Psoas muscle (tissue), 8 donors: ENCODE results near the gene SLIT3. TPM values are rescaled to one million over a fixed set of nuclear protein-coding genes. Genes with fewer than 3 reads are reported as not detected.

ENCODE experiments used
- ATAC-seq, 4 donors: fragments of 200-7000 bp; cut with Tn5 transposase; one replicate each; pipeline ENCODE4 v1.9.1; 2020; ENCODE audit warnings: moderate library complexity in 3 of 4, mild to moderate bottlenecking in 2 of 4
- DNase-seq, 2 donors: peaks; one replicate each; pipeline ENCODE4 v3.0.0-alpha.2; 2020
- H3K27ac ChIP-seq: fragments of 200-600 bp; one replicate; pipeline ENCODE4 v1.8.0; 2022
- H3K27me3 ChIP-seq, 3 donors: fragments of 200-600 bp in 1 of 3; one replicate each; pipeline versions ENCODE4 v1.6.1 to v1.8.0; 2013 to 2022; ENCODE audit warnings: low read length in 2 of 3, mild to moderate bottlenecking in 2 of 3, moderate library complexity in 1 of 3; ENCODE audit not compliant: insufficient read depth in 3 of 3
- H3K36me3 ChIP-seq, 2 donors: fragments of 200-600 bp in 1 of 2; one replicate each; pipeline versions ENCODE4 v1.6.1 to v1.8.0; 2013 to 2022; ENCODE audit warnings: low read depth in 1 of 2, mild to moderate bottlenecking in 1 of 2, moderate library complexity in 1 of 2; ENCODE audit not compliant: insufficient read depth in 1 of 2
- H3K4me1 ChIP-seq: fragments of 200-600 bp; one replicate; pipeline ENCODE4 v1.8.0; 2022
- H3K4me3 ChIP-seq: fragments of 200-600 bp; one replicate; pipeline ENCODE4 v1.8.0; 2022; ENCODE audit warnings: mild to moderate bottlenecking
- H3K9me3 ChIP-seq: fragments of 200-600 bp; one replicate; pipeline ENCODE4 v1.8.0; 2022
- WGBS, 3 donors: extraction: QIAGEN DNeasy Blood & Tissue Kit; methylation state at CpG; one replicate each; pipeline versions ENCODE4 v1.1.6 to v1.1.7; 2013; 5-methylcytosine and 5-hydroxymethylcytosine counted together
- intact Hi-C, 2 donors: fragments of 100-400 bp; cut with DNase I; formaldehyde crosslinking; loops; one replicate each; pipeline versions ENCODE4 v1.11.0 to v1.14.2; 2022
- polyA plus RNA-seq, 3 donors: library from polyadenylated mRNA; stranded (reverse); fragments of 200-250 nt; gene quantifications; one replicate each; pipeline ENCODE4 v1.2.3, GENCODE V29; 2013
- total RNA-seq, 4 donors: library from RNA; stranded (reverse); fragmentation: NEBNext Ultra II Directional in 2 of 4; extraction: Animal tissue kit (Norgen Biotek cat#: 25700) in 2 of 4; gene quantifications; one replicate each; pipeline versions ENCODE4 v1.2.1 to v1.2.4, GENCODE V29; 2021 to 2023
- TF ChIP-seq, protein P1 (sequence below): fragments of 200-600 bp; IDR thresholded peaks from one replicate; pipeline ENCODE4 v1.8.0; 2022; ENCODE audit warnings: antibody characterized with exemption
- donor health status: healthy with polysubstance abuse.
- donor health status: DM: no; HTN: no; CAD: no; lungs with moderate emphysema.
- donor health status: Bipolar disorder and iron deficiency.
- donor health status: healthy.
- donor health status: DM: yes; HTN: yes; CAD: no.
- donor health status: DM: no; HTN: no; CAD: no.
- donor health status: DM: no; HTN: no; CAD: no.
- donor health status: DM: yes; HTN: yes; CAD: no.

SLIT3 gene
- total and polyA plus RNA-seq, 7 donors = 0.81 to 5.9 (median 2.1) TPM

DNA sequence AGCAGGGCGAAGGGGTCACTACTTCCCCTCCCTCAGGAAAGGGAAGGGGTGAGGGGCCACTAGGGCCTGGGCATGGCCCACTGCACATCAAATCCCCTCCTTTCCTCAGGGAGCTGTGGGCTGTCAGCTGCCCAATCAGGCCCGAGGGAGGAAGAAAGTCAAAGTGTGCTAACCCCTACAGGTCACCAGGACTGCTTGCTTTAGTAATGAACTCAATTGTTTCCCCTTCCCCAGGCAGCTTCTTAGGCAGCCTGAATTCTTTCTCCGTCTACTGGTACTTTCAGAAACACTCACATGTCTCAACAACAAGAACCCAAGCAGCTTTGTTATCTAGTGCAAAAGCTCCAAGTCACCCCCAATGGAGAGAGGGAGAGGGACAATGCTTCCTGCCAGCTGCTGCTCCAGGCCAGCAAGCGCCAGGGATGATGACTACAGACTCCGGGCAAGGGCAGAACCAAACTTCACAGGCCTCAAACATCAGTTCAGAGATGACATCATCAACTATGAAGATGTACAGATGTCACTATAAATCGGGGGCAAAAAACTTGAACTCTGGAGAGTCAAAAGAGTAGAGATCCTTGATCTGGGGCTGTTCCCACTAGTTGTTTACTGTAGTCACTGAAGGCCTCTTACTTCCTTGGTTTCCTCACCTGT is 100.7 kb downstream of the SLIT3 start:
- Histone ChIP-seq H3K27ac (no peak overlapping the region), H3K36me3 (no peaks in the 10 kb centered on the region), H3K27me3 (no peaks in the 10 kb centered on the region), H3K4me3 (no peak overlapping the region), H3K4me1 (no peaks in the 10 kb centered on the region), H3K9me3 (no peaks in the 10 kb centered on the region)
- no peak for ATAC-seq
- no peak for DNase-seq
- WGBS, 3 donors = 50 to 57% (median 56%) methylated on average over 6 of the region's 6 CpGs
- intact Hi-C loops = no loop called here
- TF ChIP-seq, protein P1, sequence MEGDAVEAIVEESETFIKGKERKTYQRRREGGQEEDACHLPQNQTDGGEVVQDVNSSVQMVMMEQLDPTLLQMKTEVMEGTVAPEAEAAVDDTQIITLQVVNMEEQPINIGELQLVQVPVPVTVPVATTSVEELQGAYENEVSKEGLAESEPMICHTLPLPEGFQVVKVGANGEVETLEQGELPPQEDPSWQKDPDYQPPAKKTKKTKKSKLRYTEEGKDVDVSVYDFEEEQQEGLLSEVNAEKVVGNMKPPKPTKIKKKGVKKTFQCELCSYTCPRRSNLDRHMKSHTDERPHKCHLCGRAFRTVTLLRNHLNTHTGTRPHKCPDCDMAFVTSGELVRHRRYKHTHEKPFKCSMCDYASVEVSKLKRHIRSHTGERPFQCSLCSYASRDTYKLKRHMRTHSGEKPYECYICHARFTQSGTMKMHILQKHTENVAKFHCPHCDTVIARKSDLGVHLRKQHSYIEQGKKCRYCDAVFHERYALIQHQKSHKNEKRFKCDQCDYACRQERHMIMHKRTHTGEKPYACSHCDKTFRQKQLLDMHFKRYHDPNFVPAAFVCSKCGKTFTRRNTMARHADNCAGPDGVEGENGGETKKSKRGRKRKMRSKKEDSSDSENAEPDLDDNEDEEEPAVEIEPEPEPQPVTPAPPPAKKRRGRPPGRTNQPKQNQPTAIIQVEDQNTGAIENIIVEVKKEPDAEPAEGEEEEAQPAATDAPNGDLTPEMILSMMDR = no peak

- no peaks in the 10 kb centered on the region for H3K9me3 ChIP-seq
- DNase-seq (no peak), ATAC-seq (no peak)
- no peaks in the 10 kb centered on the region for H3K36me3 ChIP-seq
- H3K27ac ChIP-seq = no peak overlapping the region
- H3K4me1 ChIP-seq = no peaks in the 10 kb centered on the region
- H3K27me3 ChIP-seq = peaks cover 0 to 2% (median 0%) of the 10 kb centered on the region in 3 donors
- TF ChIP-seq, protein P1 = no peak
- intact Hi-C loops = no loop called here
- no peak overlapping the region for H3K4me3 ChIP-seq
- WGBS, 3 donors = 46 to 58% (median 57%) methylated on average over 1 of the region's 1 CpG
Measured at GRCh38 chr5:169197343-169197742, 103.6 kb downstream of the SLIT3 start.

DNA sequence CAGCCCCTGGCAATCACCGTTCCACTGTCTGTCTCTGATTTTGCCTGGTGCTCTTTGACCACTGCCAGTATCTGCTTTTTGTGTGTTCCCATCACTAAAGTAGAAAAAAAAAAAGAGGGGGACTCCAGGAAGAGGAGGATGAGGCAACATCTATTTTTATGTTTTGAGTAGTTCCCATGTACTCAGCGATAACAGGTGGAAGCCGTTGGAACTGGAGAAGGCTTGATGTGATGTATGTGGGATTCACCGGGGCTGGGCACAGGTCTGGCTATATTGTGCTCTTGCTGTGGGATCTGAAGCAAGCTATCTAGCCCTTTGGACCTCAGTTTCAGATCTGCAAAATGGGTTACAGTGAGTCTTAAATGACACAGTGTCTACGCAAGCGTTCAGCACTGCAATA is 104.9 kb downstream of the SLIT3 start:
- TF ChIP-seq, protein P1 = no peak
- Histone ChIP-seq H3K27me3 (peaks cover 0 to 2% (median 0%) of the 10 kb centered on the region in 3 donors), H3K36me3 (no peaks in the 10 kb centered on the region), H3K4me1 (no peaks in the 10 kb centered on the region), H3K27ac (no peak overlapping the region), H3K9me3 (no peaks in the 10 kb centered on the region), H3K4me3 (no peak overlapping the region)
- DNase-seq = no peak
- intact Hi-C loops = no loop called here
- WGBS, 3 donors = 77 to 87% (median 85%) methylated on average over 6 of the region's 6 CpGs
- no peak for ATAC-seq

DNA sequence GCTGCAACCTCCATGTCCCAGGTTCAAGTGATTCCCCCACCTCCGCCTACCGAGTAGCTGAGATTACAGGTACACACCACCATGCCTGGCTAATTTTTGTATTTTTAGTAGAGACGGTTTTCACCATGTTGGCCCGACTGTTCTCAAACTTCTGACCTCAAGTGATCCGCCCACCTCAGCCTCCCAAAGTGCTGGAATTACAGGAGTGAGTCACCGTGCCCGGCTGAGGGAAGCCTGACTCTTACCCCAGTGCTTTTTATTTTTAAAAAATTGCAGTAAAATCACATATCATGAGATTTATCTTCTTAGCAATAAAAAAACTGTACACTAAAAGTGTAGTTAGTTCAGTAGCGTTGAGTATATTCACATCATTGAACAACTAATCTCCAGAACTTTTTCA is 105.3 kb downstream of the SLIT3 start:
- Histone ChIP-seq H3K9me3 (no peaks in the 10 kb centered on the region), H3K4me1 (no peaks in the 10 kb centered on the region), H3K36me3 (no peaks in the 10 kb centered on the region), H3K27ac (no peak overlapping the region), H3K27me3 (peaks cover 0 to 2% (median 0%) of the 10 kb centered on the region in 3 donors), H3K4me3 (no peak overlapping the region)
- no peak for DNase-seq
- intact Hi-C loops = no loop called here
- ATAC-seq = no peak
- TF ChIP-seq, protein P1 = no peak
- 81 to 86% (median 84%) methylated on average over 8 of the region's 8 CpGs for WGBS, 3 donors

- no peak for ATAC-seq
- peaks cover 0 to 2% (median 0%) of the 10 kb centered on the region in 3 donors for H3K27me3 ChIP-seq
- no peak overlapping the region for H3K27ac ChIP-seq
- intact Hi-C loops = no loop called here
- no peak overlapping the region for H3K4me3 ChIP-seq
- H3K4me1 ChIP-seq = no peaks in the 10 kb centered on the region
- H3K36me3 ChIP-seq = no peaks in the 10 kb centered on the region
- TF ChIP-seq, protein P1 = no peak
- no peak for DNase-seq
- H3K9me3 ChIP-seq = no peaks in the 10 kb centered on the region
- WGBS, 3 donors = 62% methylated on average over 3 of the region's 3 CpGs
Measured at GRCh38 chr5:169192536-169192935, 108.4 kb downstream of the SLIT3 start.
